Esophagus squamous epithelium (tissue), 5 donors: ENCODE data around the gene PPP1R14C. TPM values are rescaled to one million over a fixed set of nuclear protein-coding genes. Genes with fewer than 3 reads are reported as not detected.

Experiments
- DNase-seq: peaks from one replicate; lab custom pipeline; 2025; lab: John Stamatoyannopoulos, UW
- H3K27ac ChIP-seq, 4 donors: fragments of 200-600 bp; sonication (generic); one replicate each; pipeline ENCODE4 v1.5.1; 2016 to 2019; ENCODE audit warnings: mild to moderate bottlenecking in 1 of 4
- H3K27me3 ChIP-seq, 4 donors: fragments of 200-600 bp; sonication (generic); 1 replicate in 3 of 4; 2 replicates in 1 of 4; pipeline versions ENCODE4 v1.5.1 to v1.6.0; 2017 to 2021; ENCODE audit warnings: antibody characterized with exemption in 1 of 4
- H3K36me3 ChIP-seq, 3 donors: fragments of 200-600 bp; sonication (generic); one replicate each; pipeline ENCODE4 v1.5.1; 2016 to 2019
- H3K4me1 ChIP-seq, 3 donors: fragments of 200-600 bp; sonication (generic); one replicate each; pipeline ENCODE4 v1.5.1; 2017 to 2019
- H3K4me3 ChIP-seq, 4 donors: fragments of 200-600 bp; sonication (generic); 1 replicate in 3 of 4; 2 replicates in 1 of 4; pipeline ENCODE4 v1.5.1; 2016 to 2019; ENCODE audit warnings: mild to moderate bottlenecking in 2 of 4, moderate library complexity in 1 of 4
- H3K9me3 ChIP-seq, 3 donors: fragments of 200-600 bp; sonication (generic); one replicate each; pipeline ENCODE4 v1.5.1; 2016 to 2019
- CTCF ChIP-seq, 6 experiments: fragments of 450-650 bp in 4 of 6; fragments of 200-600 bp in 2 of 6; sonication (generic) in 2 of 6; IDR thresholded peaks; one replicate each; pipeline ENCODE4 v1.5.1; 2016 to 2019; ENCODE audit warnings: antibody characterized with exemption in 6 of 6, mild to moderate bottlenecking in 4 of 6, moderate library complexity in 4 of 6
- POLR2A ChIP-seq, 4 donors: fragments of 450-650 bp; IDR thresholded peaks; one replicate each; pipeline ENCODE4 v1.6.1; 2017; ENCODE audit warnings: antibody characterized with exemption in 4 of 4, mild to moderate bottlenecking in 4 of 4, moderate library complexity in 3 of 4
- WGBS, 2 donors: methylation state at CpG; one replicate each; pipeline ENCODE4 v1.1.5; 2018; 5-methylcytosine and 5-hydroxymethylcytosine counted together
- intact Hi-C: fragments of 100-400 bp; cut with DNase I; formaldehyde crosslinking; loops from one replicate; pipeline ENCODE4 v1.15.0; 2022
- total RNA-seq, 4 donors: library from RNA; depleted of rRNA; stranded (reverse); fragments of >200 nt; gene quantifications; one replicate each; pipeline ENCODE4 v1.1.0, GENCODE V29; 2016
- donor health status: DM: yes; HTN: yes; CAD: no.

Gene PPP1R14C
- total RNA-seq, 4 donors from 2014 or later = 9.3 to 27.8 (median 21.3) TPM

- Histone ChIP-seq H3K4me1 (peaks cover 0 to 43% (median 6%) of the 10 kb centered on the region in 3 donors), H3K27ac (peak overlapping the region; percentile 16 to 73 (median 62)), H3K27me3 (peaks cover 0 to 39% (median 0%) of the 10 kb centered on the region in 4 donors), H3K4me3 (no peak overlapping the region), H3K36me3 (no peaks in the 10 kb centered on the region), H3K9me3 (no peaks in the 10 kb centered on the region)
- intact Hi-C loops = loop anchor here (10.0 kb wide), 1 partner anchor 112 kb away; the partner anchor contains the start of gene PPP1R14C
- no peak for TF ChIP-seq POLR2A (IDR thresholded peaks at IDR 0.05)
- TF ChIP-seq CTCF (IDR thresholded peaks at IDR 0.05) = no peak
- 27 to 30% methylated on average over 8 of the region's 8 CpGs for WGBS, 2 donors
- no peak for DNase-seq
Observed at GRCh38 chr6:150256618-150257272, 113.9 kb downstream of the PPP1R14C start.

- WGBS, 2 donors = 93 to 100% methylated on average over 5 of the region's 5 CpGs
- H3K4me1 ChIP-seq = peaks cover 0 to 31% (median 6%) of the 10 kb centered on the region in 3 donors
- peaks cover 0 to 43% (median 0%) of the 10 kb centered on the region in 4 donors for H3K27me3 ChIP-seq
- TF ChIP-seq POLR2A (IDR thresholded peaks at IDR 0.05) = no peak
- TF ChIP-seq CTCF (IDR thresholded peaks at IDR 0.05) = no peak
- H3K9me3 ChIP-seq = no peaks in the 10 kb centered on the region
- intact Hi-C loops = loop anchor here (10.0 kb wide), 1 partner anchor 114 kb away; the partner anchor contains the start of gene PPP1R14C
- H3K27ac ChIP-seq = no peak overlapping the region
- H3K4me3 ChIP-seq = no peak overlapping the region
- no peaks in the 10 kb centered on the region for H3K36me3 ChIP-seq
- no peak for DNase-seq
Observed at GRCh38 chr6:150258381-150258780, 115.5 kb downstream of the PPP1R14C start.

- Histone ChIP-seq H3K4me1 (peaks cover 0 to 15% (median 0%) of the 10 kb centered on the region in 3 donors), H3K4me3 (no peak overlapping the region), H3K36me3 (no peaks in the 10 kb centered on the region), H3K9me3 (no peaks in the 10 kb centered on the region), H3K27ac (no peak overlapping the region), H3K27me3 (peaks cover 0 to 43% (median 0%) of the 10 kb centered on the region in 4 donors)
- no peak for TF ChIP-seq POLR2A (IDR thresholded peaks at IDR 0.05)
- TF ChIP-seq CTCF (IDR thresholded peaks at IDR 0.05) = no peak
- intact Hi-C loops = no loop called here
- DNase-seq = no peak
- 78 to 92% methylated on average over 2 of the region's 2 CpGs for WGBS, 2 donors
Observed at GRCh38 chr6:150260931-150261330, 118.1 kb downstream of the PPP1R14C start.

GRCh38 chr6:150261997-150262697, 119.3 kb downstream of the PPP1R14C start:
- Histone ChIP-seq H3K27ac (no peak overlapping the region), H3K36me3 (no peaks in the 10 kb centered on the region), H3K4me3 (no peak overlapping the region), H3K9me3 (no peaks in the 10 kb centered on the region), H3K4me1 (peaks cover 0 to 13% (median 0%) of the 10 kb centered on the region in 3 donors), H3K27me3 (peaks cover 0 to 43% (median 0%) of the 10 kb centered on the region in 4 donors)
- WGBS, 2 donors = 77 to 86% methylated on average over 14 to 16 of the region's 16 CpGs
- intact Hi-C loops = no loop called here
- no peak for DNase-seq
- TF ChIP-seq POLR2A (IDR thresholded peaks at IDR 0.05) = no peak
- TF ChIP-seq CTCF (IDR thresholded peaks at IDR 0.05) = no peak
